HG02571 (cell line): ENCODE measurements around the gene SLC6A9.

Experiments used
- ATAC-seq: cut with Tn5 transposase; IDR thresholded peaks from one replicate; pipeline ENCODE4 v1.9.1; 2021; ENCODE audit warnings: mild to moderate bottlenecking, moderate library complexity; ENCODE audit not compliant: unreplicated experiment

SLC6A9 gene

GRCh38 chr1:44049839-44050238 is 18.6 kb upstream of the SLC6A9 start:
- ATAC-seq = no peak

GRCh38 chr1:44048532-44049215 is 17.4 kb upstream of the SLC6A9 start:
- ATAC-seq = no peak

GRCh38 chr1:44047131-44047530 is 15.9 kb upstream of the SLC6A9 start:
- ATAC-seq = no peak

GRCh38 chr1:44045064-44045463 is 13.8 kb upstream of the SLC6A9 start:
- no peak for ATAC-seq

- ATAC-seq = no peak
These were observed 13.0 kb upstream of the SLC6A9 start for GRCh38 chr1:44044071-44044801.

- ATAC-seq = no peak
These were observed 12.2 kb upstream of the SLC6A9 start for GRCh38 chr1:44043176-44044070.

- no peak for ATAC-seq
These were observed 9.6 kb upstream of the SLC6A9 start for GRCh38 chr1:44040846-44041245.

GRCh38 chr1:44040418-44040817 is 9.2 kb upstream of the SLC6A9 start:
- no peak for ATAC-seq

- no peak for ATAC-seq
These were observed 7.8 kb upstream of the SLC6A9 start for GRCh38 chr1:44038876-44039657.

GRCh38 chr1:44037154-44037553 is 5.9 kb upstream of the SLC6A9 start:
- ATAC-seq = no peak

- ATAC-seq = no peak
These were observed 5.3 kb upstream of the SLC6A9 start for GRCh38 chr1:44036409-44037139.

- ATAC-seq = no peak
These were observed 4.6 kb upstream of the SLC6A9 start for GRCh38 chr1:44035726-44036408.

- ATAC-seq = no peak
These were observed 3.9 kb upstream of the SLC6A9 start for GRCh38 chr1:44034976-44035716.

GRCh38 chr1:44034423-44034822 is 3.2 kb upstream of the SLC6A9 start:
- no peak for ATAC-seq

- no peak for ATAC-seq
These were observed 2.5 kb upstream of the SLC6A9 start for GRCh38 chr1:44033756-44034155.

- no peak for ATAC-seq
These were observed 1.8 kb upstream of the SLC6A9 start for GRCh38 chr1:44033041-44033575.

- no peak for ATAC-seq
These were observed 1.0 kb upstream of the SLC6A9 start for GRCh38 chr1:44032170-44032790.

GRCh38 chr1:44030605-44031251 is 534 bp downstream of the SLC6A9 start:
- ATAC-seq = peak; percentile 8
